Fibroblast of the aortic adventitia (primary cell): ENCODE data around the gene CA12. TPM values are rescaled to one million over a fixed set of nuclear protein-coding genes. Genes with fewer than 3 reads are reported as not detected.
A peak's percentile ranks its signal among the peaks of the same experiment; 100 is the strongest.

Source experiments
- DNase-seq: peaks from one replicate; pipeline ENCODE4 v3.0.0-alpha.2; 2010; ENCODE audit warnings: low read depth
- H3K4me3 ChIP-seq: 2 replicates; pipeline ENCODE4 v1.5.1; 2011; ENCODE audit warnings: low read depth, mild to moderate bottlenecking, control low read depth, low read length, moderate library complexity
- total RNA-seq: library from RNA; depleted of rRNA; stranded (reverse); fragments of >200 nt; gene quantifications from 2 replicates; pipeline ENCODE4 v1.2.3, GENCODE V29; 2012; ENCODE audit warnings: low replicate concordance
- TF ChIP-seq, protein P1 (sequence below): IDR thresholded peaks from 2 replicates; pipeline ENCODE4 v1.5.1; 2011; ENCODE audit warnings: mild to moderate bottlenecking, low read length, control low read depth, inconsistent platforms; ENCODE audit not compliant: insufficient read depth

CA12 gene
- total RNA-seq, 1 donor, result 174 TPM

DNA sequence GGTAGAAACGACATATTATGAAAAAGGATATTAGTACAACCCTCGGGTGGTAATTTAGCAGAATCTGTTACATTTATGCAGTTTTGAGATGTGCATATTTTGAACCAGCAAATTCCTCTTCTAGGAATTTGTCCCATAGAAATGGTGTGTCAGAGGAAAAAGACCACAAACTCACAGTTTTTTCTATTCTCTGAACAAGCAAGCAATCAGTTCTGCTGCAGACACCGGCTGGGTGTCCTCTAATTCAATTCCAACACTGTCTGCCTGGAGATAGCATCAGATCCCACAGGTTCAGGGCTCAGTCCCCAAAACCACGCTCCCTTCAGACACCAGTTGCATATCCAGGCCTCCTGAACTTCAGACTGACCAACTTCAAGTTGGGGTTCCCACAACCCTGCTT, 67.8 kb downstream of the CA12 start:
- H3K4me3 ChIP-seq, result no peak overlapping the region
- no peak for DNase-seq
- TF ChIP-seq, protein P1, sequence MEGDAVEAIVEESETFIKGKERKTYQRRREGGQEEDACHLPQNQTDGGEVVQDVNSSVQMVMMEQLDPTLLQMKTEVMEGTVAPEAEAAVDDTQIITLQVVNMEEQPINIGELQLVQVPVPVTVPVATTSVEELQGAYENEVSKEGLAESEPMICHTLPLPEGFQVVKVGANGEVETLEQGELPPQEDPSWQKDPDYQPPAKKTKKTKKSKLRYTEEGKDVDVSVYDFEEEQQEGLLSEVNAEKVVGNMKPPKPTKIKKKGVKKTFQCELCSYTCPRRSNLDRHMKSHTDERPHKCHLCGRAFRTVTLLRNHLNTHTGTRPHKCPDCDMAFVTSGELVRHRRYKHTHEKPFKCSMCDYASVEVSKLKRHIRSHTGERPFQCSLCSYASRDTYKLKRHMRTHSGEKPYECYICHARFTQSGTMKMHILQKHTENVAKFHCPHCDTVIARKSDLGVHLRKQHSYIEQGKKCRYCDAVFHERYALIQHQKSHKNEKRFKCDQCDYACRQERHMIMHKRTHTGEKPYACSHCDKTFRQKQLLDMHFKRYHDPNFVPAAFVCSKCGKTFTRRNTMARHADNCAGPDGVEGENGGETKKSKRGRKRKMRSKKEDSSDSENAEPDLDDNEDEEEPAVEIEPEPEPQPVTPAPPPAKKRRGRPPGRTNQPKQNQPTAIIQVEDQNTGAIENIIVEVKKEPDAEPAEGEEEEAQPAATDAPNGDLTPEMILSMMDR, result no peak

- TF ChIP-seq, protein P1, result no peak
- no peak overlapping the region for H3K4me3 ChIP-seq
- DNase-seq, result no peak
Observed at GRCh38 chr15:63312286-63312685, 69.4 kb downstream of the CA12 start.

GRCh38 chr15:63310646-63311045, 71.0 kb downstream of the CA12 start:
- peak; percentile 56 for DNase-seq
- TF ChIP-seq, protein P1, result no peak
- no peak overlapping the region for H3K4me3 ChIP-seq

DNA sequence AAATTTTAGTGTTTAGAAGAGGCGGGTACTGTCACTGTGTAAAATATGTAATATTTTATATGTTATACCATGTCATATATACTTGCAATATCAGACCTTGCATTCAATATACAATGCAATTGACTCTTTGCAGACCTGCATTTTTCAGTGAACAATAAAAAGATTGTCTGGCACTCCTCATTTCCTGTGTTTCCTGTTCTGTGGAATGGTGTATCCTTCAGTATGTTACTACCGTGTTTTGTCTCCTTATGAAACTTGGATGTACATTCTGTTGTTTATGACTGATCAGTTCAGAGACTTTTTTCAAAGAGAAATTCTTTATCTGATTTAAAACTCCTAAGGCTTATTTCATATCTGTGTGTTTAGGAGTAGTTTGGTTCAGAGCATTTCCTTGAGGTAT, 72.7 kb downstream of the CA12 start:
- H3K4me3 ChIP-seq, result no peak overlapping the region
- no peak for DNase-seq
- TF ChIP-seq, protein P1, result no peak

DNA sequence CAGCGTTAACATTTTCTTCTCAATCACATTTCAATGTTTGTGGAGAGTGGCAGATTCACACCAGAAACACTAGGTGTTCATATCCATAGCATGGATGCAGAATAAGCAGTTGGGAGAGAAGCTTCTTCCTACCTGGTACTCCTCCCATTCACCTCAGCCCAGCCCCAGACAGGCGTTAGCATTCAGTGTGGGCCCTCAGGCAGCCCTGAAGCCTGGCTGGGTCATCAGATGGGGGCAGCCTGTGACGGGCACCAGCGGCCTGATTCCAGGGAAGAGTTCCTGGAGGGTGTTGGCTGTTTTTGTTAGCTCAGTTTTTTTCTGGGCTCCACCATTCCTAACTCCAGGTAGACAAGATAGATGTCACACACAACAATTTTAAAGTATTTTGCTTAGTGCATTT, 73.2 kb downstream of the CA12 start:
- no peak overlapping the region for H3K4me3 ChIP-seq
- no peak for DNase-seq
- TF ChIP-seq, protein P1, result no peak

DNA sequence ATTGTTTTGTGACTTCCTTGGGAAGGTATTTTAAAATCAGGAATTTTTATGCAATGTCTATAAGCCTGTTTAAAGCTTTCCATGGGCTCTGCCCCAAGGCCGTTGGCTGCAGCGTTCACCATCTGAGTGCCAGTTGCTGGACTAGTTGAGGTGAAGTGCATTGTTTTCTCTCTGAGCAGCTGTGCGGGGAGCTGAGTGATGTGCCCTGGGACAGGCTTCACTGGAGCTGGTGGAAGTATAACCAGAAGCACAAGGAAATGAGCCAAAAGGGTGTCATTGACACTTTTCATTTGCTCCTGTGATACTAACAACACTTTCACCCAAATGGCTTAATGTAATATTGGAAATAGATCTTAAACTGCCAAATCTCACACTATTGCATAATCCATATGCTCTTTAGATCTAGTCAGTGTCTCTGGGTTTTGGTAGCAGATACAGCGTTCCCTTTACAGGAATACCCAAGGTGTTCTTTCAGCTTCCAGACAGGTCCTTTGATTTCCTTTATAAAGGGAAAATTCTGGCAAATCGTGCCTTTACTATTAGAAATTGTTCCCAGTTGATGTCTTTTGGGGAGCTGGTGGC, 75.1 kb downstream of the CA12 start:
- TF ChIP-seq, protein P1, result no peak
- DNase-seq, result no peak
- no peak overlapping the region for H3K4me3 ChIP-seq

- no peak for DNase-seq
- TF ChIP-seq, protein P1, result no peak
- no peak overlapping the region for H3K4me3 ChIP-seq
Observed at GRCh38 chr15:63305260-63305659, 76.4 kb downstream of the CA12 start.
